HepG2 (cell line): Measurements from ENCODE around the gene HIRA. TPM values are rescaled to one million over a fixed set of nuclear protein-coding genes. Genes with fewer than 3 reads are reported as not detected.
A peak's percentile ranks its signal among the peaks of the same experiment; 100 is the strongest.

Source experiments
- ARNT2 ChIP-seq: sonication (generic); formaldehyde crosslinking; IDR thresholded peaks from 2 replicates; pipeline ENCODE4 v1.8.0; 2022; ENCODE audit warnings: mild to moderate bottlenecking, low read depth, missing genetic modification reagents, moderate library complexity
- FIP1L1 ChIP-seq: fragments of 200-400 bp; formaldehyde crosslinking; IDR thresholded peaks from 2 replicates; pipeline ENCODE4 v1.6.1; 2018; ENCODE audit warnings: low read depth, mild to moderate bottlenecking, low read length, moderate library complexity, borderline replicate concordance; ENCODE audit not compliant: insufficient read depth
- FOSL1 ChIP-seq: sonication (generic); formaldehyde crosslinking; IDR thresholded peaks from 2 replicates; pipeline ENCODE4 v1.9.0; 2021; ENCODE audit warnings: missing genetic modification reagents, borderline replicate concordance
- KAT2B ChIP-seq: fragments of 150-350 bp; IDR thresholded peaks from 2 replicates; pipeline ENCODE4 v1.6.1; 2014; ENCODE audit warnings: low read depth, low read length, borderline replicate concordance
- NCOA1 ChIP-seq: sonication (generic); formaldehyde crosslinking; IDR thresholded peaks from 2 replicates; pipeline ENCODE4 v1.9.0; 2021; ENCODE audit warnings: missing genetic modification reagents
- NFYB ChIP-seq: sonication (generic); formaldehyde crosslinking; IDR thresholded peaks from 2 replicates; pipeline ENCODE4 v1.4.0; 2020; ENCODE audit warnings: missing genetic modification reagents
- NFYC ChIP-seq: IDR thresholded peaks from 2 replicates; pipeline ENCODE4 v1.6.1; 2016; ENCODE audit warnings: missing genetic modification reagents, missing compliant biosample characterization
- NRL ChIP-seq: sonication (generic); formaldehyde crosslinking; IDR thresholded peaks from 2 replicates; pipeline ENCODE4 v1.5.0; 2020; ENCODE audit warnings: missing genetic modification reagents, mild to moderate bottlenecking, moderate library complexity, borderline replicate concordance
- SSRP1 ChIP-seq: IDR thresholded peaks from 2 replicates; pipeline ENCODE4 v1.6.1; 2016; ENCODE audit warnings: control low read depth
- STAG1 ChIP-seq: sonication (generic); formaldehyde crosslinking; IDR thresholded peaks from 2 replicates; pipeline ENCODE4 v1.4.0; 2020; ENCODE audit warnings: missing genetic modification reagents
- USF2 ChIP-seq, 2 experiments: sonication (generic) in 1 of 2; formaldehyde crosslinking in 1 of 2; IDR thresholded peaks; 2 replicates each; pipeline versions ENCODE4 v1.5.1 to v1.6.1; 2011 to 2020; ENCODE audit warnings: borderline replicate concordance in 1 of 2, low read depth in 1 of 2, low read length in 1 of 2, mild to moderate bottlenecking in 1 of 2, missing genetic modification reagents in 1 of 2, moderate library complexity in 1 of 2
- ZBTB10 ChIP-seq: sonication (generic); formaldehyde crosslinking; IDR thresholded peaks from 2 replicates; pipeline ENCODE4 v1.4.0; 2020; ENCODE audit warnings: missing genetic modification reagents, borderline replicate concordance
- ZMAT3 ChIP-seq: sonication (generic); formaldehyde crosslinking; conservative IDR thresholded peaks from 2 replicates; pipeline ENCODE4 v1.7.0; 2021; ENCODE audit warnings: missing genetic modification reagents
- ZMYM4 ChIP-seq: sonication (generic); formaldehyde crosslinking; IDR thresholded peaks from 2 replicates; pipeline ENCODE4 v1.8.1; 2023; ENCODE audit warnings: mild to moderate bottlenecking, missing genetic modification reagents
- ZNF430 ChIP-seq: sonication (generic); formaldehyde crosslinking; IDR thresholded peaks from 2 replicates; pipeline ENCODE4 v1.9.0; 2021; ENCODE audit warnings: mild to moderate bottlenecking, missing genetic modification reagents
- ZNF720 ChIP-seq: sonication (generic); formaldehyde crosslinking; IDR thresholded peaks from 2 replicates; pipeline ENCODE4 v1.4.0; 2020; ENCODE audit warnings: missing genetic modification reagents
- ZSCAN29 ChIP-seq: sonication (generic); formaldehyde crosslinking; conservative IDR thresholded peaks from 2 replicates; pipeline ENCODE4 v1.4.0; 2020; ENCODE audit warnings: mild to moderate bottlenecking, missing genetic modification reagents
- polyA plus RNA-seq, 8 experiments: library from polyadenylated mRNA; depleted of rRNA in 3 of 8; stranded (reverse) in 7 of 8; unstranded in 1 of 8; fragments of >200 nt; fragmentation: Illumina TruSeq in 4 of 8; extraction: Trizol in 4 of 8; gene quantifications; 2 replicates each; pipeline versions ENCODE4 v1.2.1 to v1.2.3, GENCODE V29; 2011 to 2016; ENCODE audit warnings: low read depth in 4 of 8, missing spikeins in 1 of 8, mixed read lengths in 1 of 8; ENCODE audit not compliant: insufficient read depth in 1 of 8
- total RNA-seq, 5 experiments: library from RNA; depleted of rRNA; stranded (reverse); fragments of >200 nt; fragmentation: Illumina TruSeq; extraction: Trizol; gene quantifications; 2 replicates each; pipeline ENCODE4 v1.2.3, GENCODE V29; 2016; ENCODE audit warnings: low read depth in 1 of 5
- TF ChIP-seq, protein P1 (sequence below): IDR thresholded peaks from 2 replicates; pipeline ENCODE4 v1.6.1; 2016; ENCODE audit warnings: missing compliant biosample characterization, missing genetic modification reagents, borderline replicate concordance
- TF ChIP-seq, protein P2 (sequence below): sonication (generic); formaldehyde crosslinking; IDR thresholded peaks from 2 replicates; pipeline ENCODE4 v1.5.0; 2020; ENCODE audit warnings: mild to moderate bottlenecking, low read depth, missing genetic modification reagents, borderline replicate concordance
- TF ChIP-seq, protein P3 (sequence below): sonication (generic); formaldehyde crosslinking; IDR thresholded peaks from 2 replicates; pipeline ENCODE4 v1.8.1; 2023; ENCODE audit warnings: mild to moderate bottlenecking, inconsistent platforms, moderate library complexity, missing genetic modification reagents, borderline replicate concordance
- TF ChIP-seq, protein P4 (sequence below): sonication (generic); formaldehyde crosslinking; IDR thresholded peaks from 2 replicates; pipeline ENCODE4 v1.5.0; 2020; ENCODE audit warnings: missing genetic modification reagents

HIRA gene
- total and polyA plus RNA-seq, 2 of the 13 experiments (the other 11 are each of a cell fraction or from before 2014, with no cell fraction given), result 21.5 to 29.2 TPM

DNA sequence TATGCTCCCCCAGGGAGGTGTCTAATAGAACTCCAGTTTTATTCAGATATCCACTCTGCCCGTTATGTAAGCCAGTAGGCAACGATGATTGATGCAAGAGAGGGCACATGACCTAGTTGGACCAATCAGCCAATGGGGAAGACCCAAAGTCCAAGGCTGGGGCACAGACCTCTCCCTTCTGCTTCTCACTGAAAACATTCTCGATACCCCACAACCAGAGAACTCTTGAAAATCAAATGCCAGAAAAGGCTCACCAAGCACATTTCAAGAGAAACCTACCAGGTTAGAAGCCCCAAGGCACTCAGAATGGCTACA lies 7.4 kb downstream of the HIRA start (continued):
- TF ChIP-seq FIP1L1, result no peak
- TF ChIP-seq, protein P1, sequence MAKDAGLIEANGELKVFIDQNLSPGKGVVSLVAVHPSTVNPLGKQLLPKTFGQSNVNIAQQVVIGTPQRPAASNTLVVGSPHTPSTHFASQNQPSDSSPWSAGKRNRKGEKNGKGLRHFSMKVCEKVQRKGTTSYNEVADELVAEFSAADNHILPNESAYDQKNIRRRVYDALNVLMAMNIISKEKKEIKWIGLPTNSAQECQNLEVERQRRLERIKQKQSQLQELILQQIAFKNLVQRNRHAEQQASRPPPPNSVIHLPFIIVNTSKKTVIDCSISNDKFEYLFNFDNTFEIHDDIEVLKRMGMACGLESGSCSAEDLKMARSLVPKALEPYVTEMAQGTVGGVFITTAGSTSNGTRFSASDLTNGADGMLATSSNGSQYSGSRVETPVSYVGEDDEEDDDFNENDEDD (CRISPR knock-in tag), result no peak
- TF ChIP-seq SSRP1, result no peak
- TF ChIP-seq, protein P2, sequence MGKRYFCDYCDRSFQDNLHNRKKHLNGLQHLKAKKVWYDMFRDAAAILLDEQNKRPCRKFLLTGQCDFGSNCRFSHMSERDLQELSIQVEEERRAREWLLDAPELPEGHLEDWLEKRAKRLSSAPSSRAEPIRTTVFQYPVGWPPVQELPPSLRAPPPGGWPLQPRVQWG (CRISPR knock-in tag), result no peak
- TF ChIP-seq ZBTB10 (CRISPR knock-in tag), result no peak
- TF ChIP-seq ZNF720, result no peak
- TF ChIP-seq ARNT2 (CRISPR knock-in tag), result no peak
- TF ChIP-seq USF2 (IDR thresholded peaks at IDR 0.05; ENCODE audit: low read depth, low read length), result peak; percentile 77
- peak; percentile 75; the same call in 1 of the 2 replicates for TF ChIP-seq USF2 (CRISPR knock-in tag; IDR thresholded peaks at IDR 0.05; ENCODE audit: borderline replicate concordance)
- no peak for TF ChIP-seq FOSL1 (CRISPR knock-in tag)
- TF ChIP-seq ZNF430 (CRISPR knock-in tag), result no peak
- TF ChIP-seq, protein P3, sequence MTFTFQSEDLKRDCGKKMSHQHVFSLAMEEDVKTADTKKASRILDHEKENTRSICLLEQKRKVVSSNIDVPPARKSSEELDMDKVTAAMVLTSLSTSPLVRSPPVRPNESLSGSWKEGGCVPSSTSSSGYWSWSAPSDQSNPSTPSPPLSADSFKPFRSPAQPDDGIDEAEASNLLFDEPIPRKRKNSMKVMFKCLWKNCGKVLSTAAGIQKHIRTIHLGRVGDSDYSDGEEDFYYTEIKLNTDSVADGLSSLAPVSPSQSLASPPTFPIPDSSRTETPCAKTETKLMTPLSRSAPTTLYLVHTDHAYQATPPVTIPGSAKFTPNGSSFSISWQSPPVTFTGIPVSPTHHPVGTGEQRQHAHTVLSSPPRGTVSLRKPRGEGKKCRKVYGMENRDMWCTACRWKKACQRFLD, result no peak
- TF ChIP-seq NFYB (CRISPR knock-in tag), result peak; percentile 66
- no peak for TF ChIP-seq ZSCAN29 (CRISPR knock-in tag)
- TF ChIP-seq NFYC (CRISPR knock-in tag), result peak; percentile 68
- no peak for TF ChIP-seq NRL
- no peak for TF ChIP-seq KAT2B
- TF ChIP-seq ZMAT3 (CRISPR knock-in tag), result no peak
- TF ChIP-seq NCOA1 (CRISPR knock-in tag), result no peak
- TF ChIP-seq STAG1 (CRISPR knock-in tag), result no peak
- TF ChIP-seq, protein P4, sequence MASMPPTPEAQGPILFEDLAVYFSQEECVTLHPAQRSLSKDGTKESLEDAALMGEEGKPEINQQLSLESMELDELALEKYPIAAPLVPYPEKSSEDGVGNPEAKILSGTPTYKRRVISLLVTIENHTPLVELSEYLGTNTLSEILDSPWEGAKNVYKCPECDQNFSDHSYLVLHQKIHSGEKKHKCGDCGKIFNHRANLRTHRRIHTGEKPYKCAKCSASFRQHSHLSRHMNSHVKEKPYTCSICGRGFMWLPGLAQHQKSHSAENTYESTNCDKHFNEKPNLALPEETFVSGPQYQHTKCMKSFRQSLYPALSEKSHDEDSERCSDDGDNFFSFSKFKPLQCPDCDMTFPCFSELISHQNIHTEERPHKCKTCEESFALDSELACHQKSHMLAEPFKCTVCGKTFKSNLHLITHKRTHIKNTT (CRISPR knock-in tag), result no peak
- TF ChIP-seq ZMYM4 (CRISPR knock-in tag), result peak; percentile 59; the same call in 1 of the 2 replicates
